ENCODE measurements around the gene FRK.

DNA sequence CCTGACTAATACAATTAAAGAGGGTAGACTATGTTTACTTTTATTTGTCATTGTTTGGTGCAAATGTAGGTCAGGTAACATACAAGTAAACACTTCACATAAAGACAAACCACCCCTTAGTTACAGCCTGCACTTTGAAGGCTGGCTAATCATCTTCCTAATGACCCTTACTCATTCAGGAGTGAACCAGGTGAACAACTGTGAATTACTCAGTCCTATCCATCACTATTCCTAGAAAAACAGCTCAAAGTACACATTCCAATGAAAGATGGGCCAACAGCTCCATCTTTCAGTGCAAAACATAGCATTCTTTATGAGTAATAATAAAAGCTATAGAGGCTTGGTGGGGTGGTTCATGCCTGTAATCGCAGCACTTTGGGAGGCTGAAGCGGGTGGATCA is 78.2 kb downstream of the FRK start:
- TF ChIP-seq CTCF (IDR thresholded peaks at IDR 0.05; ENCODE audit: insufficient read depth, low read depth, low read length) (no peak), EZH2 (IDR thresholded peaks at IDR 0.05; ENCODE audit: insufficient read depth, low read length) (no peak)
